ENCODE results near the gene HCN3.

- TF ChIP-seq CTCF (IDR thresholded peaks at IDR 0.05; ENCODE audit: insufficient read depth, low read length) = no peak
- TF ChIP-seq, protein P1, sequence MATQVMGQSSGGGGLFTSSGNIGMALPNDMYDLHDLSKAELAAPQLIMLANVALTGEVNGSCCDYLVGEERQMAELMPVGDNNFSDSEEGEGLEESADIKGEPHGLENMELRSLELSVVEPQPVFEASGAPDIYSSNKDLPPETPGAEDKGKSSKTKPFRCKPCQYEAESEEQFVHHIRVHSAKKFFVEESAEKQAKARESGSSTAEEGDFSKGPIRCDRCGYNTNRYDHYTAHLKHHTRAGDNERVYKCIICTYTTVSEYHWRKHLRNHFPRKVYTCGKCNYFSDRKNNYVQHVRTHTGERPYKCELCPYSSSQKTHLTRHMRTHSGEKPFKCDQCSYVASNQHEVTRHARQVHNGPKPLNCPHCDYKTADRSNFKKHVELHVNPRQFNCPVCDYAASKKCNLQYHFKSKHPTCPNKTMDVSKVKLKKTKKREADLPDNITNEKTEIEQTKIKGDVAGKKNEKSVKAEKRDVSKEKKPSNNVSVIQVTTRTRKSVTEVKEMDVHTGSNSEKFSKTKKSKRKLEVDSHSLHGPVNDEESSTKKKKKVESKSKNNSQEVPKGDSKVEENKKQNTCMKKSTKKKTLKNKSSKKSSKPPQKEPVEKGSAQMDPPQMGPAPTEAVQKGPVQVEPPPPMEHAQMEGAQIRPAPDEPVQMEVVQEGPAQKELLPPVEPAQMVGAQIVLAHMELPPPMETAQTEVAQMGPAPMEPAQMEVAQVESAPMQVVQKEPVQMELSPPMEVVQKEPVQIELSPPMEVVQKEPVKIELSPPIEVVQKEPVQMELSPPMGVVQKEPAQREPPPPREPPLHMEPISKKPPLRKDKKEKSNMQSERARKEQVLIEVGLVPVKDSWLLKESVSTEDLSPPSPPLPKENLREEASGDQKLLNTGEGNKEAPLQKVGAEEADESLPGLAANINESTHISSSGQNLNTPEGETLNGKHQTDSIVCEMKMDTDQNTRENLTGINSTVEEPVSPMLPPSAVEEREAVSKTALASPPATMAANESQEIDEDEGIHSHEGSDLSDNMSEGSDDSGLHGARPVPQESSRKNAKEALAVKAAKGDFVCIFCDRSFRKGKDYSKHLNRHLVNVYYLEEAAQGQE (IDR thresholded peaks at IDR 0.05; ENCODE audit: insufficient replicate concordance, low read depth) = no peak
- no peak for TF ChIP-seq GABPA (IDR thresholded peaks at IDR 0.05; ENCODE audit: low read depth)
Measured at GRCh38 chr1:155285631-155286044, 8.4 kb downstream of the HCN3 start.
